ENCODE results near the gene FOXS1.
"Not testable (repeated sequence)": the region's sequence is repeated elsewhere in the genome, so short reads cannot be mapped to it uniquely, and the experiment has no call there.

FOXS1 gene

GRCh38 chr20:31822421-31823330 lies 22.7 kb downstream of the FOXS1 start:
- peak; percentile 87 for DNase-seq (ENCODE audit: low spot score)

DNA sequence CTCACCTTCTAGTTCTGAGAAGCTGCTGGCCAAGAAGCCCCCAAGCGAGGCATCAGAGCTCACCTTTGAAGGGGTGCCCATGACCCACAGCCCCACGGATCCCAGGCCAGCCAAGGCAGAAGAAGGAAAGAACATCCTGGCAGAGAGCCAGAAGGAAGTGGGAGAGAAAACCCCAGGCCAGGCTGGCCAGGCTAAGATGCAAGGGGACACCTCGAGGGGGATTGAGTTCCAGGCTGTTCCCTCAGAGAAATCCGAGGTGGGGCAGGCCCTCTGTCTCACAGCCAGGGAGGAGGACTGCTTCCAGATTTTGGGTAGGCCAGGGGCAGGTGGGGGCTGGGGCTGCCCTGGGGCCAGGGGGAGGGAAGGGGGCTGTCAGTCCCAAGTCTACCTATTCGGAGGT lies 24.0 kb downstream of the FOXS1 start:
- DNase-seq (ENCODE audit: low spot score): no peak

DNA sequence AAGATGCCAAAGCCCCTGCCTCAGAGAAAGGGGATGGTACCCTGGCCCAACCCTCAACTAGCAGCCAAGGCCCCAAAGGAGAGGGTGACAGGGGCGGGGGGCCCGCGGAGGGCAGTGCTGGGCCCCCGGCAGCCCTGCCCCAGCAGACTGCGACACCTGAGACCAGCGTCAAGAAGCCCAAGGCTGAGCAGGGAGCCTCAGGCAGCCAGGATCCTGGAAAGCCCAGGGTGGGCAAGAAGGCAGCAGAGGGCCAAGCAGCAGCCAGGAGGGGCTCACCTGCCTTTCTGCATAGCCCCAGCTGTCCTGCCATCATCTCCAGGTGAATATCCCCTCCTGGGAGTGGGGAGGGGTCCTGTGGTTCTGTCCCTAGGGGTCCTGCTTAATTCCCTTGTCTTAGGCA lies 25.2 kb downstream of the FOXS1 start:
- no peak for DNase-seq (ENCODE audit: low spot score)

DNA sequence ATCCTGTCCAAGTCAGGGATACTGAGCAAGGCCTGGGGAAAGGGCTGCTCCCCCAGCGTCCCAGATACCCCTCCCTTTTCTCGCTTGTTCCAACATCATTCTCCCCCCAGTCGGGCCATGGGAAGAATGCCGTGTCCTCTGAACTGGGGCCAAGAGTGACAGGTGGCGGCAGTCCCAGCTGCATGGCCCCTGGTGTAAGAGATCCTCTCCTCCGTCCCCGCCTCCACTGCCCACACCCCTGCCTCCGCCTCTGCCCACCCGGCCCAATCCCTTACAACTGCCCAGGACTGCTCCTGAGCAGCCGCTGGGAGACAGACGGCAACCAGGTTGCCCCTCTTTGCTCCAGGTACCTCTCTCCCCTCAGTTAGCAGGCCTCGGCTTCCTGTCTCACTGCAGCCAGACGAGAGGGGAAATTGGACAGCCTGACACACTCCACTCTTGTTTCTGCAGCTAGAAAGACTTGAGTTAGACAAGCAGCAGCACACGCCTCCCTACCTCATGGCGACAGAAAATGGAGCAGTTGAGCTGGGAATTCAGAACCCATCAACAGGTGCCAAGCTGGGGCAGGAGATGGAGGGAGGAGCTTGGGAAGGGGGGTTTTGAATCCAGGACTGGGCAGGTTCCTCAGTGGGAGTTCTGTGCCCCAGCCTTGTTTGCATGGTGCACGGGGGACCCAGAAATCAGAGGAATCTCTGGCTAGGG lies 26.2 kb downstream of the FOXS1 start, which contains the start of gene MYLK2:
TSS of gene MYLK2 (plus strand) at position 274 of the 702 bp plus-strand sequence. CDS start at position 499, 225 bp downstream.
- no peak for DNase-seq (ENCODE audit: low spot score)

- DNase-seq (ENCODE audit: low spot score): no peak
These were observed 27.0 kb downstream of the FOXS1 start for GRCh38 chr20:31818376-31818908.

DNA sequence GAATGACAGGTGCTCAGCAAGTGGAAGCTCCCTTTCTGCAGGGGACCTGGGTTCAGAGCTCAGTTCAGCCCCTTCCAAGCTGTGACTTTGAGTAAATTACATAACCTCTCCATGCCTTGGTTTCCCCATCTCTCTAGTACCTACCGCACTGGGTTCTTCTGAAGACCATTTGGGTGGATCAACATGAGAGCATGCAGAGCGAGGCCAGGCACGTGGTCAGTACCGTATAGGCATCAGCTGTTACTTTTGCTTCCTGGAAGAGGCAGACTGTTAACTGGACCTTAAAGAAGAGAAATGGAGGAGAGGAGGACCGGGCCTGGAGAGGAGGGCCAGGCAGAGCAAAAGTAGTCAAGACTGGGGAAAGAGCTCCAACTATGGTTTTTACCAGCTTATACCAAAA lies 27.9 kb downstream of the FOXS1 start:
- no peak for DNase-seq (ENCODE audit: low spot score)

DNA sequence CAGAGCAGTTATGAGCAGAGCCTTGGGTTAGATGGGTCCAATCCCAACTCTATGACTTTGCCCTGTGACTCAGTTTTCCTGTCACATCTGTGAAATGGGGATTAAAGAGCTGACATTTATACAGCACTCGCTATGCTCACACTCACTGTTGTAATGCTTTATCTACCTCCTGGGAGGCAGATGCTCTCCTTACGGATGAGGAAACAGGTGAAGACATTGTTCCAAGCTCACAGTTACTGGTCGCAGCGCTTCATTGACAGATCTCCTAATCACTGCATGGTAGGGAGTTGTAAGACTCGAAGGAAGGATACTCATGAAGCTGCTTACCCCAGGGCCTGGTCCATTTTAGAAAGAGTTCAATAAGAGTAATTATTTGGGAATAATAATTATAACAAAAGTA lies 29.2 kb downstream of the FOXS1 start:
- DNase-seq (ENCODE audit: low spot score): no peak

DNA sequence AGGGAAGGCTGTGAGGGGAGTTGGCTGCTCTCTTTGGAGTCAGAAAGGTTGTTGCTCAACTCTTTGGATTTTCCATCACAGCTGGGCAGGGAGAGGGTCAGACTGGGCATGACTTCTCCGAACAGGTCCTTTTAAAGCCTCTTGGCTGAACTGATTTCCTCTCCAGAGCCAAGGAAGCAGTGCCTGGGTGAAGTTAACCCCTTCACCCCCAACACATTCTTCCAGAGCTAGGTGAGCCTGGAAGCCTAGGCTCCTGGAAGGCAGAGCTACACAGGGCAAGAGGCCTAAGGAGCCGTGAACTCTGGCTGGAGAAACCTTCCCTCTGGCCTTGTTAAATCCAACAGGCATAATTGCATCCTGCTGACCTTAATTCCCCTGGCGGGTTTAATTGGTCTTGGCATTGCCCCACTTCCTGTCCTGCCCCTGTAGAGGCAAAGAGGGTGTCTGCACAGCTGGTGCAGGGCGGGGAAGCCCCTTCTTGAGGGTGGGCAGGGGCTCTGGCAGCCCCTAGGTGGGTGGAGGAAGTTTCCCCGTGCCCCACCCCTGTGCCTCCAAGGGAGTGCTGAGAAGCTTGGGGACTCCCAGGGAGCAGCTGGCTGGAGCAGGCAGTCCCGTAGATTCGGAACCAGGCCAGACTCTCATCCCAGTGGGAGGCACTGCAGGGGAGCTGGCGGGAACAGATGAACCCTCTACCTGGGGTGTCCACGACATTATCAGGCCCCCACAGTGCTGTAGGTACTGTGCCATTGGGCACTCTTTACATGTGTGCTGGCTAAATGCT lies 29.8 kb downstream of the FOXS1 start:
- DNase-seq (ENCODE audit: low spot score): no peak

- not testable (repeated sequence) for DNase-seq (ENCODE audit: low spot score)
These were observed 31.3 kb downstream of the FOXS1 start for GRCh38 chr20:31814142-31814541.

DNA sequence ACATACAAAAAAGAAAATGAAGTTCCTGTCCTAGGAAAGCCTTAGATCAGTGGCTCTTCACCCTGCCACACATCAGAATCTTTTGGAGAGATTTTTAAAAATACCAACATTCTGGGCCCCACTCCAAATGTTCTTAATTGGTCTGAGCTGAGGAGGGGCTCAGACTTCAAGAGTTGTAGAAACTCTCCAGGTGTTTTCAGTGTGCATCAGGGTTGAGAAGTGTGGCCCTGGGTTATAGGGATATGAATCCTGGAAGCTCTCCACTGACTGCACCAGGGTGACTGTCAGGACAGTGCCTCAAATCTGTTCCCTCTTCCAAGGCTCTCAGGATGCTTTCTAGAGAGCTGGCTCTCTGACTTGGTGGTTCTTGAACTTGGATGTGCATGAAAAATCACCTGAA lies 31.8 kb downstream of the FOXS1 start:
- DNase-seq (ENCODE audit: low spot score): no peak

DNA sequence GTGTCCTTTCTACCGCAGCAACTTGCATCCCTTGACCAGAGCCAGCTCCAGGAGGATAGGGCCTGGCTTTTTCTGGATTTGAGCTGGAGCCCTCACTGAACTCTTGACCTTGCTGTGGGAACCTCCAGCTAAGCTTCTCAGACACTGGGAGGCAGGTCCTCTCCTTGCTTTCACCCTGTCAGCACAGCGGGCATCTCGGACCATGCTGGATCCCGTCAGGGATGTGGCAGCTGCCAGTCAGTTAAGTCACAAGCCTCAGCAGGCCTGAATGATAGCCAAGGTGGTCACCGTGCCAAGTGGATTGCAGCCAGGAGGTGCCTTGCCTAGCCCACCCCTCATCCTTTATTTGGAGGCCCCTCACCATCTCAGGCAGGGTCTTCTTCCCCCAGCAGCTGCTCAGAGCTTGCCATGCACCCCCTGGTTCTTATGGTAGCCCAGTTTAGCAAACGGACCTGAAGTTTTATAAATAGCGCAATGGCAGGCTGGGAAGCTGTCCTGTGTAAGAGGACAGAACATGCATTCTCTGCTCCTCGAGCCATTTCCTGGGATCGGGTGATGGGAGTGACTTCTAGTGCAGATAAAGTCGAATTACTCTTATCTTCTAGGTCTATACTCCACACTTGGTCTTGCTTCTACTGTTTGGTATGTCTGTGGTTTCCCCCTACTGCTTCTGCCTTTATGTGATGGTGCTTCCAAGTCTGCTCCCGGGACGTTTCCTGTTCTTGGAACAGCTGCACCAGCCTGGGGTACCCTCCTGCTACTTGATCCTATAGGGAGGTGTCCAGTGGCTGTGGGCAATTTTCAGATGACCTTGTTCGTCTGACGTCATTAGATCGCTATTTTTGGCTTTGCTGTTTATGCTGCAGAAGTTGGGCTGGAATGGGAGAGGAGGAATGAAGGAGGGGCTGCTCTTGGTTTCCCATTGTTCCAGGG lies 33.3 kb downstream of the FOXS1 start:
- no peak for DNase-seq (ENCODE audit: low spot score)

- no peak for DNase-seq (ENCODE audit: low spot score)
These were observed 34.2 kb downstream of the FOXS1 start for GRCh38 chr20:31811198-31811597.

GRCh38 chr20:31809661-31810060 lies 35.7 kb downstream of the FOXS1 start:
- no peak for DNase-seq (ENCODE audit: low spot score)

GRCh38 chr20:31808481-31808880 lies 36.9 kb downstream of the FOXS1 start:
- no peak for DNase-seq (ENCODE audit: low spot score)

DNA sequence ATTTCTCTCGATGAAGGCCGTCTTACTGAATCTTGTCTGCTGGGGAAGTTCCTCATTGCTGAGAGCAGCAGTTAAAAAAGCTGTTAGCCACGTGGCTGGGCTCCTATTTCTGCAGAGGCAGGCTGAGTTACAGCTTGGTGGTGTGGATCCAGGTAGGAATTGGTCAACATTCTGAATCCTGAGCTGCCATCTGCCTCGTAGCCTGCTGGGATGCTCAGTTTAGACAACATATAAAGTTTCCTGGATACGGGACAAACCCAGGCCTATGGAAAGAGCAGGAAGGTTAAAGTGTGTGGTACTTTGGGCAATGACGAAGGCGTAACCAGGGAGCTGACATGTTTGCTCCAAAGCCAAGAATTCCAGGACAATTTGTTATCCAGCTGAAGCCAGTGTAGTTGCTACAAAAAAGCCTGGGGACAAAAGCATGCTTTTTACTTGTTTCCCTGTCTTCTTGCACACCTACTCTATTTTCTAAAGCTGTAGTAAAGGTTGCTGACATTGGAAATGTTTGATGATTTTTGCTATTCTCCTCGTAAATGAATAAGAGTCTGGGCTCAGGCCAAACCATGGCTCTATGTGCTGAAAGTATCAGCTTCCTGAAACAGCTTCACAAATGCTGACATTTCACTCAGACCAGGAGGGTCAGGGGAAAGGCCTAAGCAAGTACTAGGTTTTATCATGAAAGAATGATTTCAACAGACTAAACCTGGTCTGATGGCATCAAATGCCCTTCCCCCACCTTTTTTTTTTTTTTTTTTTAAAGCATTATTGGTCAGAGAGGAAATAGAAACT lies 38.6 kb downstream of the FOXS1 start:
- DNase-seq (ENCODE audit: low spot score): no peak

DNA sequence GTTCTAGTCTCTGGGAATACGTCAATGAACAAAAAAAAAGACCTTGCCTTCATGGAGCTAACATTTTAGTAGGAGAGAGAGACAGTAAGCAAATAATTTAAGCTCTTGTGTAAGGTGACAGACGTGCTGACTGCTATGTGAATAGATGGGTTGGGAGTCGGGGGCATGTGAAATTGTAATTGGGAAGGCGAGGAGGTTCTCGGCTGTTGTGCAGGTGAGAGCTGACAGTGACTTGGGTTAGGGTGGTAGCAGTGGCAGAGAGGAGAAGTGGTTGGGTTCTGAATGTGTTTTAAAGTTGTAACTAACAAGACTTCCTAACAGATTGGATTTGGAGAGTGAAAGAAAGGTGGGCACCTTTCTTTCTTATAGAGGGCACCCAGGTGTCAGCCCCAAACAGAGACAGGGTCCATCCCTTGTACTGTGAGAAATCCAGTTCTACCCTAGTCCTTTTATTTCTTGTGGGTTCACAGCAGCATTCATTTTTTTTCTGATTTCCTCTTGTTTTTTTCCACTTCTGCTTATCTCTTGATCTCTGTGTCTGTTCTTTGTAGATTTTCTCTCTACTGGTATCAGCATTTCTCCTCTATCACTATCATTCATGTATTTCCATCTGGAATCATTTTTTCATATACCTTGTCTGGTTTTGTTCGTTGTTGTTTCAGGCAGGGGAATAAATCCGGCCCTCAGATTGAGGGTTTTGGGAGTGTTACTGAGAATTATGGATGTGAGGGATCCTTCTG lies 41.7 kb downstream of the FOXS1 start:
- DNase-seq (ENCODE audit: low spot score): no peak

DNA sequence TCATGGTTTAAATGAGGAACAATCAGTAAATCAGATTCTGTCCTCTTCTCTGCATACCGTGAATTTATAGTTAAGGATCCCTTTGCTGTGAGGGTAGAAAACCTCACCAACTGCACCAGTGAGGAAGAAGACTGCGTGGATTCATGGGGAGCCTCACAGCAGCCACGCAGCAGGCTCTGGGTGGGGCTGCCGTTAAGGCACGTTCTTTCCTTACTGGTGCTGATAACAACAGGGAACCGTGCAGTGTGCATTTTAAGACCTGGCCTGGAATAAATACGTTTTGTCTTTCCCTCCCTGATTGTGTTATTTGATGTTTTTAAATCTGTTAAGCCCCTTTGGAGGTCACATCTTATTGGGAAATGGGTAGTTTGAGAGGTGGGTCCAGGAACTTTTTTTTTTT lies 43.9 kb downstream of the FOXS1 start:
- DNase-seq (ENCODE audit: low spot score): no peak

GRCh38 chr20:31797364-31797763 lies 48.0 kb downstream of the FOXS1 start:
- no peak for DNase-seq (ENCODE audit: low spot score)
